ENCODE results near the gene ABCC11. TPM values are rescaled to one million over a fixed set of nuclear protein-coding genes. Genes with fewer than 3 reads are reported as not detected.

The ABCC11 gene
- total and polyA plus RNA-seq, 2 of the 4 experiments (the other 2 are of a cell fraction): 0.09 to 0.18 TPM

DNA sequence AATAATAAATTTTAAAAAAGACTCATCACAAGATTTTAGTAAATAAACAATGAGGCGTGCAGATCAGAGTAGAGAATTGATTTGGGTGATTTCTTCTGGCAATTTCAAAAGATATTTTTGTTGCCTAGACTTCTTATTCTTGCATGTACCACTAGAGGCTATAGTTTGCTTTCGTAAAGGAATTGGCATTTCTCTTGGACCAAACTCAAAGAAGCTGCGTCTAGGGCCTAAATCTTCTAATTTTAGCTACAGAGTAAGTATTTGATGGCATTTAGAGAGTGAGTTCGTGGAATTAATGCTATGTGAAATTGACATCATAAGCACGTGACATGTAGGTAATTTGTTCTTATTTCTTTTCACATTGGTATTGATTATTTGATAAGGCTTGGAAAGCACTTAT lies 24.4 kb upstream of the ABCC11 start:
- Histone ChIP-seq H3K4ac (ENCODE audit: low read depth, low read length) (no peak overlapping the region), H2BK120ac (ENCODE audit: low read depth, low read length) (no peak overlapping the region), H3K36me3 (ENCODE audit: control insufficient read depth, insufficient read depth, low read length) (peaks cover 10% of the 10 kb centered on the region), H3K56ac (ENCODE audit: extremely low read depth, insufficient read depth, low read length) (no peak overlapping the region), H2AK9ac (replicated peaks; ENCODE audit: low read depth, low read length, poor library complexity) (no peak overlapping the region), H4K20me1 (ENCODE audit: insufficient read depth, low read length) (peaks cover 3% of the 10 kb centered on the region; the same call in 1 of the 2 replicates), H4K5ac (ENCODE audit: low read depth, low read length) (no peak overlapping the region), H3K27me3 (ENCODE audit: control insufficient read depth, insufficient read depth, low read length) (no peaks in the 10 kb centered on the region), H3K4me3 (ENCODE audit: insufficient read depth, low read depth, low read length) (no peak overlapping the region), H3K9me1 (ENCODE audit: insufficient read depth, low read length) (0 out of 2 replicates have a peak, but pooled peaks cover 3% of the 10 kb centered on the region), H3K9ac (ENCODE audit: low read depth, low read length) (no peak overlapping the region), H3K79me1 (ENCODE audit: low read depth in 1 of 2, low read length in 2 of 2) (peaks cover 3 to 14% of the 10 kb centered on the region in 2 experiments; a peak in 3 of 4 replicates), H2BK5ac (ENCODE audit: low read depth, low read length, poor library complexity, severe bottlenecking) (no peak overlapping the region), H2BK20ac (ENCODE audit: low read depth, low read length) (no peak overlapping the region), H3K4me2 (ENCODE audit: low read depth, low read length) (no peak overlapping the region), H2BK15ac (ENCODE audit: low read depth, low read length) (no peak overlapping the region), H2AK5ac (ENCODE audit: low read depth, low read length) (no peak overlapping the region), H3K14ac (replicated peaks; ENCODE audit: low read depth, low read length) (no peak overlapping the region), H3K27ac (ENCODE audit: insufficient read depth, low read length) (no peak overlapping the region), H2AFZ (replicated peaks; ENCODE audit: low read length, poor library complexity) (no peak overlapping the region), H4K8ac (ENCODE audit: low read depth in 2 of 2, low read length in 2 of 2) (no peak overlapping the region), H3K4me1 (ENCODE audit: control insufficient read depth, insufficient read depth, low read length) (peaks cover 2% of the 10 kb centered on the region; the same call in 1 of the 2 replicates), H3K18ac (ENCODE audit: low read depth, low read length) (no peak overlapping the region), H3K23ac (ENCODE audit: low read depth, low read length) (no peak overlapping the region), H4K91ac (ENCODE audit: insufficient read depth, low read depth, low read length) (no peak overlapping the region), H3K9me3 (ENCODE audit: control insufficient read depth, insufficient read depth, low read length) (no peaks in the 10 kb centered on the region)
- CTCF ChIA-PET: interaction anchor here (0.6 to 1.6 kb wide), 4 partner anchors 21 to 359 kb away, joined by 3 to 8 read pairs (median 4); no protein-coding TSS in a partner anchor
- peak; percentile 38 for DNase-seq
- WGBS, 2 experiments (ENCODE audit: extremely low coverage in 2 of 2, insufficient read length in 1 of 2): no CpG with 5 or more reads among the region's 5 CpGs
- in situ Hi-C loops (cut with MboI; ENCODE audit: low sequenced_read_pairs) (no loop called here), intact Hi-C loops (cut with micrococcal nuclease) (loop anchor here (2.0 to 5.0 kb wide), 3 partner anchors 15 to 351 kb away; no protein-coding TSS in a partner anchor), dilution Hi-C loops (cut with HindIII; ENCODE audit: low sequenced_read_pairs, unreplicated experiment) (no loop called here)
- TF ChIP-seq RAD21 (IDR thresholded peaks at IDR 0.05; ENCODE audit: low read length) (peak; percentile 16; the same call in 1 of the 2 replicates), POLR2A (IDR thresholded peaks at IDR 0.05; ENCODE audit: low read depth, low read length) (no peak), CEBPB (IDR thresholded peaks at IDR 0.05; ENCODE audit: low read depth, low read length) (no peak), MXI1 (IDR thresholded peaks at IDR 0.05; ENCODE audit: borderline replicate concordance, low read depth, low read length) (no peak), RFX5 (IDR thresholded peaks at IDR 0.05; ENCODE audit: low read depth, low read length) (no peak), SMC3 (IDR thresholded peaks at IDR 0.05; ENCODE audit: low read depth, low read length) (0 out of 2 replicates have a peak, but pooled peaks have one; percentile 7), FOS (IDR thresholded peaks at IDR 0.05; ENCODE audit: low read depth, low read length) (no peak), NFE2L2 (IDR thresholded peaks at IDR 0.05; ENCODE audit: low read depth, low read length) (no peak), CHD1 (IDR thresholded peaks at IDR 0.05; ENCODE audit: low read depth, low read length) (no peak), MAZ (IDR thresholded peaks at IDR 0.05; ENCODE audit: borderline replicate concordance, low read depth, low read length) (no peak), BHLHE40 (IDR thresholded peaks at IDR 0.05; ENCODE audit: low read depth, low read length) (no peak), RCOR1 (IDR thresholded peaks at IDR 0.05; ENCODE audit: insufficient replicate concordance, low read length) (no peak)
- TF ChIP-seq, protein P1, sequence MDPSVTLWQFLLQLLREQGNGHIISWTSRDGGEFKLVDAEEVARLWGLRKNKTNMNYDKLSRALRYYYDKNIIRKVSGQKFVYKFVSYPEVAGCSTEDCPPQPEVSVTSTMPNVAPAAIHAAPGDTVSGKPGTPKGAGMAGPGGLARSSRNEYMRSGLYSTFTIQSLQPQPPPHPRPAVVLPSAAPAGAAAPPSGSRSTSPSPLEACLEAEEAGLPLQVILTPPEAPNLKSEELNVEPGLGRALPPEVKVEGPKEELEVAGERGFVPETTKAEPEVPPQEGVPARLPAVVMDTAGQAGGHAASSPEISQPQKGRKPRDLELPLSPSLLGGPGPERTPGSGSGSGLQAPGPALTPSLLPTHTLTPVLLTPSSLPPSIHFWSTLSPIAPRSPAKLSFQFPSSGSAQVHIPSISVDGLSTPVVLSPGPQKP (IDR thresholded peaks at IDR 0.05; ENCODE audit: borderline replicate concordance, low read depth, low read length): no peak
- TF ChIP-seq, protein P2, sequence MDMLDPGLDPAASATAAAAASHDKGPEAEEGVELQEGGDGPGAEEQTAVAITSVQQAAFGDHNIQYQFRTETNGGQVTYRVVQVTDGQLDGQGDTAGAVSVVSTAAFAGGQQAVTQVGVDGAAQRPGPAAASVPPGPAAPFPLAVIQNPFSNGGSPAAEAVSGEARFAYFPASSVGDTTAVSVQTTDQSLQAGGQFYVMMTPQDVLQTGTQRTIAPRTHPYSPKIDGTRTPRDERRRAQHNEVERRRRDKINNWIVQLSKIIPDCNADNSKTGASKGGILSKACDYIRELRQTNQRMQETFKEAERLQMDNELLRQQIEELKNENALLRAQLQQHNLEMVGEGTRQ (IDR thresholded peaks at IDR 0.05; ENCODE audit: low read depth, low read length): no peak
- TF ChIP-seq, protein P3, sequence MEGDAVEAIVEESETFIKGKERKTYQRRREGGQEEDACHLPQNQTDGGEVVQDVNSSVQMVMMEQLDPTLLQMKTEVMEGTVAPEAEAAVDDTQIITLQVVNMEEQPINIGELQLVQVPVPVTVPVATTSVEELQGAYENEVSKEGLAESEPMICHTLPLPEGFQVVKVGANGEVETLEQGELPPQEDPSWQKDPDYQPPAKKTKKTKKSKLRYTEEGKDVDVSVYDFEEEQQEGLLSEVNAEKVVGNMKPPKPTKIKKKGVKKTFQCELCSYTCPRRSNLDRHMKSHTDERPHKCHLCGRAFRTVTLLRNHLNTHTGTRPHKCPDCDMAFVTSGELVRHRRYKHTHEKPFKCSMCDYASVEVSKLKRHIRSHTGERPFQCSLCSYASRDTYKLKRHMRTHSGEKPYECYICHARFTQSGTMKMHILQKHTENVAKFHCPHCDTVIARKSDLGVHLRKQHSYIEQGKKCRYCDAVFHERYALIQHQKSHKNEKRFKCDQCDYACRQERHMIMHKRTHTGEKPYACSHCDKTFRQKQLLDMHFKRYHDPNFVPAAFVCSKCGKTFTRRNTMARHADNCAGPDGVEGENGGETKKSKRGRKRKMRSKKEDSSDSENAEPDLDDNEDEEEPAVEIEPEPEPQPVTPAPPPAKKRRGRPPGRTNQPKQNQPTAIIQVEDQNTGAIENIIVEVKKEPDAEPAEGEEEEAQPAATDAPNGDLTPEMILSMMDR (conservative IDR thresholded peaks at IDR 0.05; ENCODE audit: low read depth, low read length): peak; percentile 24; the same call in 1 of the 2 replicates
- ATAC-seq (ENCODE audit: low read depth): peak; percentile 49; the same call in 1 of the 2 replicates
- no TSS peak for BruUV-seq (replicated peaks)
- POLR2A ChIA-PET (ENCODE audit: unreplicated experiment): no interaction called here

All from IMR-90 (cell line).